IPS-NIHi7 (cell line): ENCODE results near the gene THRA.

Source experiments
- DNase-seq: peaks from one replicate; pipeline ENCODE4 v3.0.0; 2012; ENCODE audit warnings: mixed read lengths; ENCODE audit errors: extremely low spot score

THRA gene

GRCh38 chr17:40026816-40027613, 35.8 kb upstream of the THRA start:
- DNase-seq = peak; percentile 97

GRCh38 chr17:40027614-40028012, 35.2 kb upstream of the THRA start:
- peak; percentile 9 for DNase-seq

DNA sequence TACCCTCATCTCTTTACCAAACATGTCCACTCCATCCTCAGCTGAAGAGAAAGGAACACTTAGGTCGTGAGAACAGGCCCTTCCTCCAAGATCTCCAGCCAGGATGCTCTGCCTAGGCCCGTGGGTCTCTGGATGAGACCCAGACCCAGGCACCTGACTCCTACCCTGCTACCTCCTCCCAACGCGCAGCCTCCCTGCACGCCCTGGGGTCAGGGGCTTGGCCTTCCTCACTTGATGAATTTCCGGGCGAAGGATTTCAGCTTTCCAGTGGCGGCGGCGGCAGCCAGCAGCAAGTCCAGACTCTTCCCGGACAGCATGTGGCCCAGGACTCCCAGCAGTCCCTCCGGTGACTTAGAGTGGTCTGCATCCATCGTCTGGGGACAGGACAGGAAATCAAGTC, 34.2 kb upstream of the THRA start:
- no peak for DNase-seq

DNA sequence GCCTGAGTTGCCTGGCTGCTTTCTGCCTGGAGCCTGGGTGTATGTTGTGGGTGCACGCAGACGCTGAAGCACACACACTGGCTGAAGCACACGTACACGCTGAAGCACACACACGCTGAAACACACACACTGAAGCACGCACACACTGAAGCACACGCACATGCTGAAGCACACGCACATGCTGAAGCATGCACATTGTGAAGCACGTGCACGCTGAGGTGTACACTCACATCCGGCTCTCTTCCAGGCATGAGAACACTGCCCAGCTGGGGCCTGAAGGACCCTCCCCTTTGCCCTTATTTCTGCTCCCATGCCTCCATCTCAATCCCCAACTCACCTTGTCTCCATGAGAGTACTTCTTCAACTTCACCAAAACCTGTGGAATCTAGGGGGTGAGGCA, 31.1 kb upstream of the THRA start:
- DNase-seq = no peak

DNA sequence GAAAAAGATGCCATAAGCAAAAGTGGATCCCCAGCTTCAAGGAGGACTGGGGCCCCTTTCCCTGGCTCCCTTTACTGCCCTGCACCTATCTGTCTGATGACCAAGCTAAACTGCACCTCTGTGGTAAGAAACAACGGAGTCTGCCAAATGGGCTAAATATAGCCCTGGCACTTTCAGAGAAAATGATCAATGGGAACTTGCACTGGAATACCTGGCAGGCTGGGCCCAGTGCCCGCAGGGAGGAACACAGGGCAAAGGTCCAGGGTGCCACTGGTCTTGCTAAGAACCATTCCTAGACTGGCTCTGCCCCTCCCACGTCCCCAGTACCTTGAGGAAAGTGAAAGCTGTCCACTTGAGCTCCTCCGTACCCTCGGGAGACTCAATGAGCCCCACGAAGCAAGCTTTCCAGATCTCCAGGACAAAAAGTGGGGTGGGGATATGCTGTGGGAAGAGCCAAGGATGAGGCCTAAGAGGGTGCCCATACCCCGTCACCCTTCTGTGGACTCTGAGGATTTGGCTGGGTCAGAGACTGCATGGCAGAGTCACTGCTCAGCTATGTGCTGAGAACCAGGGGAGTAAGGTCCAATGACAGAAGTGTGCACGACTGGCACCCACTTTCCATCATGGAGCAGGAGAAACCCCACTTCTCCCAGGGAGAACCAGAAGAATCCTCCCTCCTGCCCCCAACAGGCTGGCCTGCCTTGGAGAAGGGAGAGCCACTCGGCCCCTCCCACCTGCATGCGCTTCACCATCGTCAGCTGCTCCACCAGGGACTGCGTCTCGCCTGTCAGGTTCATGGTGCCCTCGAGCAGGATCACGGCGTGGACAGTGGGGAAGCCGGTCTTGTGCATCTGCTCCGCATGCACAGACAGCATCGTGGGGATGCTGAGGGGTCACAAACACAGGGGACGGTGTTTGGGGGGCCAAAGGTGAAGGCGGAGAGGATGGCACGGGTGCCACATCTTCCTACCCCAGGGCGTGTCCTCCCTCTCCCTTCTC, 30.1 kb upstream of the THRA start:
- no peak for DNase-seq

- DNase-seq = no peak
These were observed 29.4 kb upstream of the THRA start for GRCh38 chr17:40033339-40033738.

- DNase-seq = no peak
These were observed 28.2 kb upstream of the THRA start for GRCh38 chr17:40034426-40035161.

- DNase-seq = peak; percentile 94
These were observed 27.6 kb upstream of the THRA start for GRCh38 chr17:40035162-40035559.

DNA sequence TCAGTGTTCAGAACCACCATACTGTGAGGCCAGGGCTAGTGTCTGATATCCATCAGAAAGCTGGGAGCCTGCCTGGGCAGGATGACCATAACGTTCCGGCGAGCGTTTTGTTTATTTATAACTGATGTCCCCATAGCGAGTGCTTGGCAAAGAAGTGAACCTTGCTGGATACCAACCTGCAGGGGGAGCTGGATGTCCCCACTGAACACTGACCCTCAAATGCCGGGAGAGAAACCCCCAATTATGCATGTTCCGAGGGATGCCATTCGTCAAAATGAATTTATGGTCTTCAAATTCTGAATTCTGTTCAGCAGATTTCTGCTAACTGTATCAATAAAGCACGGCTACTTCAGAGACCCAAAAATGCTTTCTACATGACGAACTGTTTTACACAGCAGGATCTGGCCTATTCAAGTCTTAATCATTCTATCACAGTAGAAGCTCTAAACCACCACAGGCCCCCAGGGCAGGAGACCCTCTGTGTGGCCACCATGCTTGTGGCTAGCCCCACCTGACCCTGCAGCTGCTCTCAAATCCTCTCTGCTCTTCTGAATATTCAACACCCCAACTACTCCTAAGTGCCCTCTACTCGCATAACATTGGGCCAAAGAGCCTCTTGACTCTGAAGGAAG, 23.8 kb upstream of the THRA start:
- peak; percentile 63 for DNase-seq

GRCh38 chr17:40041196-40041595, 21.6 kb upstream of the THRA start:
- no peak for DNase-seq

DNA sequence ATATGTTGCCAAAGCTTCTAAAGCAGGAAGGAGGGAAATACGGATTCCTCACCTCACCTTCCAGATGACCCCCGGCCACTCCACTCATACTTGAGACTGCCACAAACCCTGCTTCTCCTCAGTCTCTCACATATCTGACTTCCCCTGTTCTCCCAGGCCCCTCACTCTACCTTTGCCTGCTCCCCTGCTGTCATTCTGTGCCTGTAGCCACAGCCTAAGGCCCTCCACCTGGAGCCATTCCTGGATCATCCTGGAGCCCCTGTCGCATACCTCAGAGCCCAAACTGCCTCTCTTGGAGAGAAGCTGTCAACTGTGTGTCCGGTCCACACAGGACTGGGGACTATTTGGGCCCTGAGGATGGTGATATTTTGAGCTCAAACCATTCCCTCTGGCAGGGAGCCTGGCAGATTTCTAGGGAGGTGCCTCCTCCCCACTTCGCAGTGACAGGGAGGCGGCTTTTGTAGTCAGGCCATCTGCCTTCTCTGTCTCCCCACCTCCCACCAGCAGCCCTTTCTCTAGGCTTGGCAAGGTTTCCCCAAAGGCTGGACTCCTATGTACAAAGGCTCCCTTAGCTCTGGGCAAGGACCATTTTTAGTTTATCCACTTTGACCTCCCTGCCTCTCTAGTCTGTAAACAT, 6.3 kb upstream of the THRA start:
- no peak for DNase-seq

GRCh38 chr17:40058186-40058784, 4.5 kb upstream of the THRA start:
- no peak for DNase-seq

DNA sequence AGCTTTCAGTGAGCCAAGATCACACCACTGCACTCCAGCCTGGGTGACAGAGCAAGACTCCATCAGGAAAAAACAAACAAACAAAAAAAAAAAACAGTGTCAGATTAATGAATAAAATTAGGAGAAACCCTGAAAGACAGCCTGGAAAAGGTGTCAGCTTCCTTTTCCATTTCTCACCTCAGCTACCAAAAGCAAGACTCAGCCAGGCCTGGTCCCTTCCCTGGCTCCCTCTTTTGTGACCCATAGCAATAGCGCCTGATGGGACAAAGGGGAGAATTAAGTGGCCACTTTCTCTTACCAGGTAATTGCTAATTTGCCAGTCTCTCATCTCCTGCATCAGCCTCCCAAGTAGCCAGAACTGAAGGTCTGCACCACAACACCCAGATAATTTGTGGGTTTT, 3.9 kb upstream of the THRA start:
- DNase-seq = no peak

DNA sequence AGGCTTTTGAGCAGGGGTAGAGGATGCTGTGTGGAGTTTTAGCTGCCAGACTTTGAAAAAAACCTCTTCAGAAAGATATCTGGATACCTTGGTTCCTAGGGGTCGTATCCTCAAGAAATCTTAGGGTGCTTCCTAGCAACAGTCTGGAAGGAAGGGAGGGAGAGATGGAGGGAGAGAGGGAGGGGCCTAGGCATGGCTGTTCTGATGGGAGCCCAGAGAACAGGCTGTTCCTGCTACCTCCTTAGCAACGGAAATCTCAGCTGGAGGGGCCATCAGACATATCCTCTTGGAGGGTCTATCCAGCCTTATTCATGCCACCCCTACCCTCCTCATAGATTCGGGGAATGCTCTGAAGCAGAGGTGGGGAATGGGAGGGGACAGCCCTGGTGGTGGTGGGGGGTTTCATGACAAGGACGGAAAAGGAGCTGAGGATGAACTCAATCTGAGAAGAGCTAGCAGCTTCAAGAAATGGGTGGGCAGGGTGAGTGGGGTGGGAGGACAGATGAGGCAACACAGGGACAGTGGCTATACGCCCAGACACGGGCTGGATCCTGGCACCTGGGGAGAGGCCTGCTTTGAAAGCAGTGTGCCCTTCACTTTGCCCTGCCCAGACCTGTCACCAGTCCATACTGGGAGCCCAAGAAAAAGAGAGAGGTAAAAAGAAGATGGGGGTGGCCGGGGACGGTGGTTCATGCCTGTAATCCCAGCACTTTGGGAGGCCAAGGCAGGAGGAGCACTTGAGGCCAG, 2.9 kb upstream of the THRA start:
- DNase-seq = no peak

GRCh38 chr17:40060887-40061608, 1.7 kb upstream of the THRA start:
- no peak for DNase-seq

DNA sequence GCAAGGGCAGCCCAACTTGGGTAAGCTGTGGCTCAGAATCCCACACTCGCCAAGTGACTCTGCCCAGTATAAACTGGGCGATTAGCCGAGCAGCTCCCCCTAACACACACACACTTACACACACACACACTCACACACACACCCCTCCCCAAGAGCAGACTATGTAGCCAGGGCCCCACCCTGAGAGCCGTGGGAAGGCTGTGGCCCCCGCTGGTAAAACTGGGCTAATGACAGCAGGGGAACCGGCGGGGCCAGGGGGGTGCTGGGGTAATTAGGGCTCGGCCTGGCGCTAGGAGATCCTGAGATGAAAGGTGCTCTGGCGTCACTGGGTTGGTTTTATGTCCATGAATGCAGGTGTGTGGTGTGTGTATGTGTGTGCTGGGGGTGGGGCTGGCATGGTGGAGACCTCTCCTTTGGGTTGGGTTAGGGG, 1.1 kb upstream of the THRA start:
- no peak for DNase-seq

DNA sequence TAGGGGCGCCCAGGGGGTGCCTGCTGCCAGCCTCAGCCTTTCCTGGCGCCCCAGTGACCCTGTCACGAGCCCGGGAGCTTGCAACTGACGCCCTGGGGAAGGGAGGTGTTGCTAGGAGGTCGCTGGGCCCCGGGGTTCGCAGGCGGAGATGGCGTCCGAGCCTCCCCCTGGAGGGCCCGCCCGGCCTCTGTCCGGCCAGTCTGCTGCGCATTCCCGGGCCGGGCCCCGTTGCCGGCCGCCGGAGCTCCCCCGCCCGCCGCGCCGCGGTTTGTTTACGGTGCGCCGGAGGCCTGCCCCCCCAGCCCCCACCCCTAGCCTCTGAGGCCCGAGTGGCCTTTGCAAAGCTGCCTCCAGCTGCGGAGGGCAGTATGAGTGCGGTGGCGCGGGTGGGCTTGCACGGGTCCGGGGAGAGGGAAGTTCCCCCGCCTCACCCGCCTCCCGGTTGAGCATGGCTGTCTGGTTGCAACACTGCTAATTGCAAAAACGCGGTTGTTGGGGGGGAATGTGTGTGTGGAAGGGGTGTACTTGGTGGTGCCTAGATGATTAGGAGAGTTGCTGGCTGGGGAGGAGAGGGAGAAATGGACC, 514 bp downstream of the THRA start:
- peak; percentile 62 for DNase-seq

- DNase-seq = no peak
These were observed 1.3 kb downstream of the THRA start for GRCh38 chr17:40063901-40064531.
